GM12878 (cell line): ENCODE data around the gene TPM4. TPM values are rescaled to one million over a fixed set of nuclear protein-coding genes. Genes with fewer than 3 reads are reported as not detected.

ENCODE experiments used
- ATAC-seq: fragments of 200-7000 bp; cut with Tn5 transposase; 3 replicates; pipeline ENCODE4 v1.9.1; 2020; ENCODE audit warnings: mild to moderate bottlenecking, moderate library complexity
- BruUV-seq: library from RNA; stranded (reverse); fragments of 400-500 nt; replicated peaks from 2 replicates; lab custom pipeline; 2021; lab: Mats Ljungman, UMichigan
- CTCF ChIA-PET: fragments of 300-600 bp; sonication (Branson Sonifier 250); formaldehyde crosslinking; extraction: SDS; loops from one replicate; lab custom pipeline; 2021; ENCODE audit warnings: inconsistent platforms; lab: Yijun Ruan, JAX
- POLR2A ChIA-PET: fragments of 350-600 bp; formaldehyde crosslinking; extraction: SDS; loops from one replicate; lab custom pipeline; 2021; ENCODE audit warnings: inconsistent platforms; lab: Charles Lee
- RAD21 ChIA-PET: fragments of 300-600 bp; sonication (Branson Sonifier 250); formaldehyde crosslinking; loops from one replicate; lab custom pipeline; 2023; ENCODE audit warnings: antibody characterized with exemption; ENCODE audit not compliant: unreplicated experiment; lab: Charles Lee
- SMC1A ChIA-PET: fragments of 300-600 bp; sonication (Branson Sonifier 250); formaldehyde crosslinking; loops from one replicate; lab custom pipeline; 2023; ENCODE audit not compliant: unreplicated experiment, uncharacterized antibody; lab: Charles Lee
- DNase-seq: peaks from one replicate; pipeline ENCODE4 v3.0.0-alpha.2; 2011; ENCODE audit warnings: low read depth, low spot score
- FAIRE-seq: peaks from 3 replicates; lab custom pipeline; 2011; peaks lifted over from hg19 to GRCh38; lab: Jason Lieb, UNC
- H2AFZ ChIP-seq: 2 replicates; pipeline ENCODE4 v1.6.0; 2011; ENCODE audit warnings: low read depth, low read length, control low read depth; ENCODE audit not compliant: control insufficient read depth
- H3K27ac ChIP-seq: 2 replicates; pipeline ENCODE4 v1.5.1; 2011; ENCODE audit warnings: control low read depth; ENCODE audit not compliant: control insufficient read depth, insufficient read depth
- H3K27me3 ChIP-seq, 2 experiments: replicated peaks in 1 of 2; 2 replicates each; pipeline versions ENCODE4 v1.6.0 to v1.6.1; 2011; ENCODE audit warnings: low read length in 1 of 2; ENCODE audit not compliant: control insufficient read depth in 2 of 2, insufficient read depth in 2 of 2
- H3K36me3 ChIP-seq, 2 experiments: 2 replicates each; pipeline ENCODE4 v1.5.1; 2011; ENCODE audit warnings: low read length in 1 of 2; ENCODE audit not compliant: control insufficient read depth in 2 of 2, insufficient read depth in 2 of 2
- H3K4me1 ChIP-seq: 2 replicates; pipeline ENCODE4 v1.6.1; 2011; ENCODE audit warnings: mild to moderate bottlenecking, low read length, moderate library complexity, mixed read lengths; ENCODE audit not compliant: control insufficient read depth, insufficient read depth
- H3K4me2 ChIP-seq: 2 replicates; pipeline ENCODE4 v1.6.0; 2011; ENCODE audit warnings: control low read depth; ENCODE audit not compliant: control insufficient read depth, insufficient read depth
- H3K4me3 ChIP-seq: fragments of 200-600 bp; sonication (generic); 2 replicates; pipeline ENCODE4 v1.5.1; 2016
- H3K79me2 ChIP-seq: 2 replicates; pipeline ENCODE4 v1.6.0; 2011; ENCODE audit warnings: low read length; ENCODE audit not compliant: control insufficient read depth, insufficient read depth
- H3K9ac ChIP-seq: 2 replicates; pipeline ENCODE4 v1.8.0; 2011; ENCODE audit warnings: low read length, control low read depth, mixed read lengths; ENCODE audit not compliant: control insufficient read depth, insufficient read depth
- H3K9me3 ChIP-seq: replicated peaks from 3 replicates; pipeline ENCODE4 v1.5.1; 2011; ENCODE audit warnings: mild to moderate bottlenecking, low read length; ENCODE audit not compliant: control insufficient read depth, insufficient read depth
- H4K20me1 ChIP-seq: 2 replicates; pipeline ENCODE4 v1.6.0; 2011; ENCODE audit not compliant: control insufficient read depth, insufficient read depth
- BACH1 ChIP-seq: fragments of 450-650 bp; IDR thresholded peaks from 2 replicates; pipeline ENCODE4 v1.6.1; 2017; ENCODE audit warnings: mild to moderate bottlenecking, borderline replicate concordance
- CBFB ChIP-seq: IDR thresholded peaks from 2 replicates; pipeline ENCODE4 v1.6.1; 2016; ENCODE audit warnings: antibody characterized with exemption, low read depth
- CBX5 ChIP-seq: sonication (generic); IDR thresholded peaks from 2 replicates; pipeline ENCODE4 v1.6.1; 2016; ENCODE audit warnings: low read depth, moderate library complexity, mild to moderate bottlenecking, inconsistent platforms
- CHD1 ChIP-seq: IDR thresholded peaks from 2 replicates; pipeline ENCODE4 v1.6.1; 2012; ENCODE audit warnings: low read depth, low read length, improper control_type of control experiment
- CHD4 ChIP-seq: fragments of 200-600 bp; sonication (generic); IDR thresholded peaks from 2 replicates; pipeline ENCODE4 v1.6.1; 2016; ENCODE audit warnings: mild to moderate bottlenecking
- DPF2 ChIP-seq: fragments of 450-650 bp; IDR thresholded peaks from 2 replicates; pipeline ENCODE4 v1.6.1; 2017; ENCODE audit warnings: mild to moderate bottlenecking
- IKZF2 ChIP-seq, 2 experiments: fragments of 450-650 bp; IDR thresholded peaks; 2 replicates each; pipeline ENCODE4 v1.6.1; 2017; ENCODE audit warnings: mild to moderate bottlenecking in 2 of 2, moderate library complexity in 2 of 2
- KLF5 ChIP-seq: fragments of 450-650 bp; IDR thresholded peaks from 2 replicates; pipeline ENCODE4 v1.6.1; 2014; ENCODE audit warnings: mild to moderate bottlenecking; ENCODE audit not compliant: partially characterized antibody
- MTA2 ChIP-seq: fragments of 450-650 bp; IDR thresholded peaks from 2 replicates; pipeline ENCODE4 v1.6.1; 2016; ENCODE audit warnings: low read depth, mild to moderate bottlenecking, moderate library complexity
- POU2F2 ChIP-seq: IDR thresholded peaks from 3 replicates; pipeline ENCODE4 v1.6.1; 2011; ENCODE audit warnings: low read depth, mild to moderate bottlenecking, low read length, borderline replicate concordance
- RFX5 ChIP-seq: IDR thresholded peaks from 2 replicates; pipeline ENCODE4 v1.6.1; 2011; ENCODE audit warnings: low read depth, low read length, improper control_type of control experiment
- TAF1 ChIP-seq: IDR thresholded peaks from 2 replicates; pipeline ENCODE4 v1.6.1; 2011; ENCODE audit warnings: mild to moderate bottlenecking, low read depth, low read length, borderline replicate concordance
- WRNIP1 ChIP-seq: IDR thresholded peaks from 2 replicates; pipeline ENCODE4 v1.6.1; 2011; ENCODE audit warnings: low read depth, low read length, improper control_type of control experiment, borderline replicate concordance
- ZBED1 ChIP-seq: IDR thresholded peaks from 2 replicates; pipeline ENCODE4 v1.6.1; 2016; ENCODE audit warnings: borderline replicate concordance
- ZNF384 ChIP-seq: IDR thresholded peaks from 2 replicates; pipeline ENCODE4 v1.6.1; 2012; ENCODE audit warnings: low read depth, mild to moderate bottlenecking, low read length, improper control_type of control experiment, borderline replicate concordance
- ZZZ3 ChIP-seq: IDR thresholded peaks from 2 replicates; pipeline ENCODE4 v1.6.1; 2011; ENCODE audit warnings: low read depth; ENCODE audit not compliant: control insufficient read depth, insufficient read length
- WGBS: methylation state at CpG from one replicate; pipeline ENCODE4 v1.1.6; 2016; ENCODE audit warnings: low lambda C conversion rate; ENCODE audit not compliant: insufficient replicate concordance, insufficient coverage; ENCODE audit errors: missing lambda C conversion rate; 5-methylcytosine and 5-hydroxymethylcytosine counted together
- in situ Hi-C: fragments of 300-500 bp; cut with MboI; formaldehyde crosslinking; loops from 9 replicates; pipeline ENCODE4 v1.14.3; 2018; ENCODE audit warnings: mixed read lengths
- intact Hi-C: fragments of 100-400 bp; cut with micrococcal nuclease; formaldehyde crosslinking; loops from one replicate; pipeline ENCODE4 v1.14.2; 2022; ENCODE audit not compliant: unreplicated experiment
- polyA plus RNA-seq, 11 experiments: library from polyadenylated mRNA; depleted of rRNA in 4 of 11; unstranded in 6 of 11; stranded (reverse) in 5 of 11; fragments of >200 nt; fragmentation: Nextera tagmentation in 4 of 11; fragmentation: Illumina TruSeq in 1 of 11; extraction: Ambion mirVana in 4 of 11; extraction: Trizol in 1 of 11; gene quantifications; 1 replicate in 1 of 11; 2 replicates in 10 of 11; pipeline versions ENCODE4 v1.2.1 to v1.2.3, GENCODE V29; 2011 to 2016; ENCODE audit warnings: inconsistent platforms in 2 of 11, missing spikeins in 2 of 11, low read depth in 1 of 11
- total RNA-seq, 4 experiments: library from RNA; depleted of rRNA in 3 of 4; stranded (reverse); fragments of >200 nt in 3 of 4; fragmentation: Illumina TruSeq in 1 of 4; extraction: Trizol in 1 of 4; gene quantifications; 2 replicates each; pipeline versions ENCODE4 v1.2.1 to v1.2.3, GENCODE V29; 2013 to 2021
- TF ChIP-seq, protein P1 (sequence below): fragments of 450-650 bp; formaldehyde crosslinking; IDR thresholded peaks from 2 replicates; pipeline ENCODE4 v1.4.0; 2020; ENCODE audit warnings: mild to moderate bottlenecking, moderate library complexity
- TF ChIP-seq, protein P2 (sequence below): IDR thresholded peaks from 2 replicates; pipeline ENCODE4 v1.6.1; 2011; ENCODE audit warnings: mild to moderate bottlenecking, low read depth, low read length, moderate library complexity; ENCODE audit not compliant: insufficient replicate concordance
- TF ChIP-seq, protein P3 (sequence below): fragments of 150-350 bp; IDR thresholded peaks from 2 replicates; pipeline ENCODE4 v1.6.1; 2014; ENCODE audit warnings: mild to moderate bottlenecking, low read depth, low read length

The TPM4 gene
- total and polyA plus RNA-seq, 10 of the 15 experiments (the other 5 are each of a cell fraction or from before 2014, with no cell fraction given), result 183 to 620 (median 407) TPM

DNA sequence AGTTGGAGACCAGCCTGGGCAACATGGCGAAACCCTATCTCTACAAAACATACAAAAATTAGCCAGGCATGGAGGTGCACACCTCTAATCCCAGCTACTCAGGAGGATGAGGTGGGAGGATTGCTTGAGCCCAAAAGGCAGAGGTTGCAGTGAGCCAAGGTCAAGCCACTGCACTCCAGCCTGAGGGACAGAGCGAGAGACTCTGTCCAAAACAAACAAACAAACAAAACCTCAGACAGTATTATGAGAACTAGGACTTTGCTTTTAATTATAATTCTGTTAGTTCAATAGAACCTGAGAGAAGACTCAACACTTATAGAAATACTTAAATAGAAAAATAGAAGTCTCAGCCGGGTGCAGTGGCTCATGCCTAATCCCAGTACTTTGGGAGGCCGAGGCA lies 31.1 kb upstream of the TPM4 start:
- TF ChIP-seq POU2F2, result no peak
- TF ChIP-seq KLF5, result no peak
- TF ChIP-seq, protein P1, sequence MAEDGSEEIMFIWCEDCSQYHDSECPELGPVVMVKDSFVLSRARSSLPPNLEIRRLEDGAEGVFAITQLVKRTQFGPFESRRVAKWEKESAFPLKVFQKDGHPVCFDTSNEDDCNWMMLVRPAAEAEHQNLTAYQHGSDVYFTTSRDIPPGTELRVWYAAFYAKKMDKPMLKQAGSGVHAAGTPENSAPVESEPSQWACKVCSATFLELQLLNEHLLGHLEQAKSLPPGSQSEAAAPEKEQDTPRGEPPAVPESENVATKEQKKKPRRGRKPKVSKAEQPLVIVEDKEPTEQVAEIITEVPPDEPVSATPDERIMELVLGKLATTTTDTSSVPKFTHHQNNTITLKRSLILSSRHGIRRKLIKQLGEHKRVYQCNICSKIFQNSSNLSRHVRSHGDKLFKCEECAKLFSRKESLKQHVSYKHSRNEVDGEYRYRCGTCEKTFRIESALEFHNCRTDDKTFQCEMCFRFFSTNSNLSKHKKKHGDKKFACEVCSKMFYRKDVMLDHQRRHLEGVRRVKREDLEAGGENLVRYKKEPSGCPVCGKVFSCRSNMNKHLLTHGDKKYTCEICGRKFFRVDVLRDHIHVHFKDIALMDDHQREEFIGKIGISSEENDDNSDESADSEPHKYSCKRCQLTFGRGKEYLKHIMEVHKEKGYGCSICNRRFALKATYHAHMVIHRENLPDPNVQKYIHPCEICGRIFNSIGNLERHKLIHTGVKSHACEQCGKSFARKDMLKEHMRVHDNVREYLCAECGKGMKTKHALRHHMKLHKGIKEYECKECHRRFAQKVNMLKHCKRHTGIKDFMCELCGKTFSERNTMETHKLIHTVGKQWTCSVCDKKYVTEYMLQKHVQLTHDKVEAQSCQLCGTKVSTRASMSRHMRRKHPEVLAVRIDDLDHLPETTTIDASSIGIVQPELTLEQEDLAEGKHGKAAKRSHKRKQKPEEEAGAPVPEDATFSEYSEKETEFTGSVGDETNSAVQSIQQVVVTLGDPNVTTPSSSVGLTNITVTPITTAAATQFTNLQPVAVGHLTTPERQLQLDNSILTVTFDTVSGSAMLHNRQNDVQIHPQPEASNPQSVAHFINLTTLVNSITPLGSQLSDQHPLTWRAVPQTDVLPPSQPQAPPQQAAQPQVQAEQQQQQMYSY (CRISPR knock-in tag), result no peak
- no peak for TF ChIP-seq ZBED1
- TF ChIP-seq, protein P2, sequence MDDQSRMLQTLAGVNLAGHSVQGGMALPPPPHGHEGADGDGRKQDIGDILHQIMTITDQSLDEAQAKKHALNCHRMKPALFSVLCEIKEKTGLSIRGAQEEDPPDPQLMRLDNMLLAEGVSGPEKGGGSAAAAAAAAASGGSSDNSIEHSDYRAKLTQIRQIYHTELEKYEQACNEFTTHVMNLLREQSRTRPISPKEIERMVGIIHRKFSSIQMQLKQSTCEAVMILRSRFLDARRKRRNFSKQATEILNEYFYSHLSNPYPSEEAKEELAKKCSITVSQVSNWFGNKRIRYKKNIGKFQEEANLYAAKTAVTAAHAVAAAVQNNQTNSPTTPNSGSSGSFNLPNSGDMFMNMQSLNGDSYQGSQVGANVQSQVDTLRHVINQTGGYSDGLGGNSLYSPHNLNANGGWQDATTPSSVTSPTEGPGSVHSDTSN, result no peak
- no peak for TF ChIP-seq CHD1
- TF ChIP-seq CBX5, result no peak
- TF ChIP-seq IKZF2 (IDR thresholded peaks at IDR 0.05), result no peak
- TF ChIP-seq DPF2, result no peak
- no peak for TF ChIP-seq TAF1
- no peak for TF ChIP-seq WRNIP1
- TF ChIP-seq CBFB, result no peak
- TF ChIP-seq MTA2, result no peak
- TF ChIP-seq ZNF384, result no peak
- TF ChIP-seq, protein P3, sequence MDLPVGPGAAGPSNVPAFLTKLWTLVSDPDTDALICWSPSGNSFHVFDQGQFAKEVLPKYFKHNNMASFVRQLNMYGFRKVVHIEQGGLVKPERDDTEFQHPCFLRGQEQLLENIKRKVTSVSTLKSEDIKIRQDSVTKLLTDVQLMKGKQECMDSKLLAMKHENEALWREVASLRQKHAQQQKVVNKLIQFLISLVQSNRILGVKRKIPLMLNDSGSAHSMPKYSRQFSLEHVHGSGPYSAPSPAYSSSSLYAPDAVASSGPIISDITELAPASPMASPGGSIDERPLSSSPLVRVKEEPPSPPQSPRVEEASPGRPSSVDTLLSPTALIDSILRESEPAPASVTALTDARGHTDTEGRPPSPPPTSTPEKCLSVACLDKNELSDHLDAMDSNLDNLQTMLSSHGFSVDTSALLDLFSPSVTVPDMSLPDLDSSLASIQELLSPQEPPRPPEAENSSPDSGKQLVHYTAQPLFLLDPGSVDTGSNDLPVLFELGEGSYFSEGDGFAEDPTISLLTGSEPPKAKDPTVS, result no peak
- no peak for TF ChIP-seq ZZZ3
- TF ChIP-seq CHD4, result no peak
- no peak for TF ChIP-seq BACH1
- TF ChIP-seq RFX5, result no peak
- Histone ChIP-seq H3K27me3 (no peaks in the 10 kb centered on the region), H3K9me3 (no peaks in the 10 kb centered on the region), H3K9ac (no peak overlapping the region), H3K4me1 (no peaks in the 10 kb centered on the region), H3K79me2 (no peaks in the 10 kb centered on the region), H3K4me3 (no peak overlapping the region), H3K36me3 (no peaks in the 10 kb centered on the region), H2AFZ (no peak overlapping the region), H3K27ac (no peak overlapping the region), H4K20me1 (no peaks in the 10 kb centered on the region), H3K4me2 (no peak overlapping the region)
- in situ Hi-C loops (no loop called here), intact Hi-C loops (no loop called here)
- BruUV-seq, result no TSS peak
- DNase-seq (no peak), FAIRE-seq (no peak), ATAC-seq (no peak)
- RAD21 ChIA-PET, result no interaction called here
- POLR2A ChIA-PET, result no interaction called here
- 74% methylated on average over 4 of the region's 4 CpGs for WGBS
- CTCF ChIA-PET, result interaction anchor here (1.3 to 2.3 kb wide), 2 partner anchors 137 to 139 kb away, joined by 5 to 6 read pairs; no protein-coding TSS in a partner anchor
- SMC1A ChIA-PET, result interaction anchor here (0.9 to 1.0 kb wide), 2 partner anchors 137 to 140 kb away, joined by 4 read pairs; partner anchors contain the start of gene FAM32A
